K562 (cell line): ENCODE results near the gene RPS6KA2. TPM values are rescaled to one million over a fixed set of nuclear protein-coding genes. Genes with fewer than 3 reads are reported as not detected.

Experiments used
- ATAC-seq: fragments of 200-7000 bp; cut with Tn5 transposase; 3 replicates; pipeline ENCODE4 v1.9.1; 2020; ENCODE audit warnings: moderate library complexity
- BruUV-seq: library from RNA; stranded (reverse); fragments of 400-500 nt; replicated peaks from 2 replicates; lab custom pipeline; 2021; lab: Mats Ljungman, UMichigan
- CTCF ChIA-PET: fragments of 300-600 bp; formaldehyde crosslinking; extraction: SDS; loops from one replicate; lab custom pipeline; 2021; ENCODE audit warnings: low intra/inter-chr PET ratio; lab: Yijun Ruan, JAX
- POLR2A ChIA-PET: fragments of 300-600, 350-650 bp; sonication (Branson Sonifier 250); formaldehyde crosslinking; extraction: SDS; loops from one replicate; lab custom pipeline; 2021; ENCODE audit warnings: antibody characterized with exemption, inconsistent platforms; lab: Yijun Ruan, JAX
- DNase-seq, 4 experiments: peaks; one replicate each; pipeline versions ENCODE4 v3.0.0 to v3.0.0-alpha.2; 2011 to 2018; ENCODE audit warnings: low spot score in 3 of 4, mixed read lengths in 3 of 4; ENCODE audit errors: extremely low read depth in 1 of 4
- FAIRE-seq: peaks from 2 replicates; lab custom pipeline; 2011; peaks lifted over from hg19 to GRCh38; lab: Jason Lieb, UNC
- H2AFZ ChIP-seq: 2 replicates; pipeline ENCODE4 v1.6.0; 2011; ENCODE audit warnings: low read depth, low read length, control low read depth, inconsistent platforms
- H3K27ac ChIP-seq: fragments of 200-600 bp; 3 replicates; pipeline ENCODE4 v1.8.0; 2011; ENCODE audit warnings: low read depth, mild to moderate bottlenecking, control low read depth, inconsistent platforms, low read length, moderate library complexity, mixed read lengths; ENCODE audit errors: extremely low read depth
- H3K27me3 ChIP-seq, 2 experiments: fragments of 300-600 bp in 1 of 2; 2 replicates in 1 of 2; 3 replicates in 1 of 2; pipeline versions ENCODE4 v1.6.0 to v1.8.0; 2011; ENCODE audit warnings: inconsistent platforms in 2 of 2, low read length in 2 of 2, mild to moderate bottlenecking in 1 of 2, mixed read lengths in 1 of 2, moderate library complexity in 1 of 2; ENCODE audit not compliant: control insufficient read depth in 2 of 2, insufficient read depth in 2 of 2
- H3K36me3 ChIP-seq: fragments of 300-600 bp; 3 replicates; pipeline ENCODE4 v1.8.0; 2011; ENCODE audit warnings: mild to moderate bottlenecking, low read length, inconsistent platforms; ENCODE audit not compliant: control insufficient read depth, insufficient read depth
- H3K4me1 ChIP-seq, 2 experiments: fragments of 200-600 bp in 1 of 2; replicated peaks in 1 of 2; 2 replicates in 1 of 2; 3 replicates in 1 of 2; pipeline versions ENCODE4 v1.5.1 to v1.8.0; 2011; ENCODE audit warnings: inconsistent platforms in 2 of 2, low read length in 2 of 2, mild to moderate bottlenecking in 1 of 2, mixed read lengths in 1 of 2, moderate library complexity in 1 of 2; ENCODE audit not compliant: control insufficient read depth in 2 of 2, insufficient read depth in 2 of 2
- H3K4me2 ChIP-seq: 2 replicates; pipeline ENCODE4 v1.6.1; 2011; ENCODE audit warnings: low read length, control low read depth, inconsistent platforms, mixed read lengths; ENCODE audit not compliant: insufficient read depth
- H3K4me3 ChIP-seq: fragments of 200-600 bp; sonication (generic), shearing (Covaris generic); 2 replicates; pipeline ENCODE4 v1.5.1; 2016; ENCODE audit warnings: control low read depth, inconsistent platforms
- H3K79me2 ChIP-seq: fragments of 200-600 bp; 3 replicates; pipeline ENCODE4 v1.8.0; 2011; ENCODE audit warnings: low read length, inconsistent platforms; ENCODE audit not compliant: control insufficient read depth, insufficient read depth
- H3K9ac ChIP-seq, 2 experiments: 2 replicates each; pipeline versions ENCODE4 v1.6.0 to v1.6.1; 2011; ENCODE audit warnings: low read depth in 2 of 2, low read length in 2 of 2, control low read depth in 1 of 2, inconsistent platforms in 1 of 2, mild to moderate bottlenecking in 1 of 2, mixed read lengths in 1 of 2; ENCODE audit not compliant: insufficient read depth in 1 of 2
- H3K9me1 ChIP-seq: one replicate; pipeline ENCODE4 v1.6.0; 2011; ENCODE audit warnings: inconsistent platforms, mild to moderate bottlenecking, low read length, moderate library complexity; ENCODE audit not compliant: control insufficient read depth, insufficient read depth
- H3K9me3 ChIP-seq: replicated peaks from 2 replicates; pipeline ENCODE4 v1.5.1; 2011; ENCODE audit warnings: low read depth, low read length, inconsistent platforms; ENCODE audit not compliant: control insufficient read depth, insufficient read depth
- H4K20me1 ChIP-seq: replicated peaks from 2 replicates; pipeline ENCODE4 v1.6.1; 2011; ENCODE audit warnings: low read length, inconsistent platforms, mixed read lengths; ENCODE audit not compliant: control insufficient read depth, insufficient read depth
- HOXB6 ChIP-seq: fragments of 250-450 bp; sonication (Bioruptor Pico); IDR thresholded peaks from 2 replicates; pipeline ENCODE4 v1.5.1; 2022; ENCODE audit warnings: mild to moderate bottlenecking, borderline replicate concordance
- POLR2AphosphoS5 ChIP-seq: IDR thresholded peaks from 2 replicates; pipeline ENCODE4 v1.6.1; 2011; ENCODE audit warnings: mild to moderate bottlenecking, low read depth, low read length, moderate library complexity; ENCODE audit not compliant: control insufficient read depth, insufficient read depth
- WGBS: fragments of 100-300 bp; shearing (Covaris generic); methylation state at CpG from one replicate; pipeline ENCODE4 v1.1.6; 2016; ENCODE audit warnings: low coverage, mixed read lengths; ENCODE audit not compliant: insufficient coverage; ENCODE audit errors: missing lambda C conversion rate; 5-methylcytosine and 5-hydroxymethylcytosine counted together
- in situ Hi-C: fragments of 300-500 bp; cut with MboI; formaldehyde crosslinking; loops from 4 replicates; pipeline ENCODE4 v1.15.0; 2018; ENCODE audit warnings: inconsistent platforms, mixed read lengths
- intact Hi-C: fragments of 100-400 bp; cut with micrococcal nuclease; formaldehyde crosslinking; loops from 2 replicates; pipeline ENCODE4 v1.14.2; 2022
- polyA plus RNA-seq, 8 experiments: library from polyadenylated mRNA; depleted of rRNA in 4 of 8; stranded (reverse) in 5 of 8; unstranded in 3 of 8; fragments of >200 nt; fragmentation: Nextera tagmentation in 2 of 8; fragmentation: Illumina TruSeq in 1 of 8; extraction: Ambion mirVana in 2 of 8; extraction: Trizol in 1 of 8; gene quantifications; 2 replicates each; pipeline versions ENCODE4 v1.2.1 to v1.2.3, GENCODE V29; 2011 to 2014; ENCODE audit warnings: inconsistent platforms in 1 of 8, missing spikeins in 1 of 8
- total RNA-seq, 7 experiments: library from RNA; depleted of rRNA in 6 of 7; stranded (reverse); fragments of >200 nt in 6 of 7; fragmentation: Illumina TruSeq in 2 of 7; extraction: Trizol in 2 of 7; gene quantifications; 2 replicates each; pipeline versions ENCODE4 v1.2.1 to v1.2.3, GENCODE V29; 2011 to 2021; ENCODE audit warnings: low replicate concordance in 1 of 7

Gene RPS6KA2
- total and polyA plus RNA-seq, 9 of the 15 experiments (the other 6 are each of a cell fraction or from before 2014, with no cell fraction given): 0.29 to 1.00 (median 0.53) TPM

DNA sequence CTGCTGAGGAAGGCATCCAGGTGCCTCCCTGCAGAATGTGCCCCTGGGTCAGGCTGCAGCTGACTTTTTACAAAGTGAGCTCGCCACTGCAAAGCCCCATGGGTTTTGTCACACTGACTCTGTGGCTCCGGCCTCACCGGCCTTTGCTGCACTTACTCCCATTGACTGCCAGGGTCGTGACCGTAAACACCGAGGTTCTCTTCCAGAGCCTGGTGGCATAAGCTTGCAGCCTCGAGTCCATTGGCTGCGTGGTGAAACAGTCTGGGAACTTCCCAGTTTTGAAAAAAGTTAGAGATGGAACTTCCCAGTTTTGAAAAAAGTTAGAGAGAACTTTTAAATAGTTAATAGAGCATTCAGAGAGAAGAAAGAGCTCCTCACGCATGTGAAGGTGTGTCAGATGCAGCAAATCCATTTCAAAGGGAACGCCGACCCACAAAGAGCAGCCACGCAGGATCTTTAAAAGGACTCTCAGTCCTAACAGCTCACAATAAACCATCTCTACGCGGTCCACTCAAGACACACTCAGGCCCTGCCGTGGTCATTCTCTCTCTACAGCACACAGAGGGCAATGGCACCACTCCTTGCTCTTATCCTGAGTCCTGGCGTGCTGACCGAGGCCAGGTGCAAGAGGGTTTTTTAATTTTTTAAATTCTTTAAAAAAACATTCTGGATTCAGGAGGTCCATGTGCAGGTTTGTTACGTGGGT is 53.4 kb downstream of the RPS6KA2 start:
- Histone ChIP-seq H3K79me2 (no peaks in the 10 kb centered on the region), H3K36me3 (no peaks in the 10 kb centered on the region)
- FAIRE-seq: no peak
- no peak for TF ChIP-seq POLR2AphosphoS5
- TF ChIP-seq HOXB6 (CRISPR knock-in tag): no peak
- TF ChIP-seq, all 486 proteins: peak for 0
- DNase-seq (no peak), ATAC-seq (no peak)
- intact Hi-C loops (no loop called here), in situ Hi-C loops (no loop called here)
- Histone ChIP-seq H2AFZ (no peak overlapping the region), H4K20me1 (no peaks in the 10 kb centered on the region), H3K9me3 (no peaks in the 10 kb centered on the region), H3K4me2 (no peak overlapping the region), H3K9me1 (no peaks in the 10 kb centered on the region), H3K9ac (no peak overlapping the region), H3K4me3 (no peak overlapping the region), H3K27ac (no peak overlapping the region), H3K4me1 (no peaks in the 10 kb centered on the region), H3K27me3 (peaks cover 24 to 48% of the 10 kb centered on the region in 2 experiments)
- no TSS peak for BruUV-seq
- ChIA-PET POLR2A (interaction anchor here (0.6 to 2.3 kb wide), 3 partner anchors 10 to 13 kb away, joined by 3 to 11 read pairs (median 9); partner anchors contain the start of gene RAMACL), CTCF (no interaction called here)
- under 1% methylated on average over 18 of the region's 18 CpGs for WGBS
